Activated CD8-positive, alpha-beta T cell treated with anti-CD3 and anti-CD28 coated beads for 36 hours (primary cell): ENCODE measurements around the gene CACNA2D2. TPM values are rescaled to one million over a fixed set of nuclear protein-coding genes. Genes with fewer than 3 reads are reported as not detected.

Experiments used
- ATAC-seq: fragments of 200-7000 bp; cut with Tn5 transposase; one replicate; pipeline ENCODE4 v1.10.0; 2021; ENCODE audit warnings: mild to moderate bottlenecking, moderate library complexity
- CTCF ChIA-PET: fragments of 350-600 bp; sonication (Branson Sonifier 250); formaldehyde crosslinking; loops from one replicate; lab custom pipeline; 2021; ENCODE audit warnings: antibody characterized with exemption; lab: Charles Lee
- POLR2A ChIA-PET: fragments of 350-600 bp; sonication (Branson Sonifier 250); formaldehyde crosslinking; loops from one replicate; lab custom pipeline; 2021; ENCODE audit warnings: antibody characterized with exemption; lab: Charles Lee
- DNase-seq: peaks from one replicate; pipeline ENCODE4 v3.0.0-alpha.2; 2020
- H3K27ac Mint-ChIP-seq: one replicate; pipeline ENCODE4 v1.8.0; 2021; ENCODE audit warnings: mild to moderate bottlenecking, mixed read lengths
- H3K27me3 Mint-ChIP-seq: one replicate; pipeline ENCODE4 v1.8.0; 2021; ENCODE audit warnings: mixed read lengths
- H3K36me3 Mint-ChIP-seq: one replicate; pipeline ENCODE4 v1.8.0; 2021; ENCODE audit warnings: low read depth, mixed read lengths
- H3K4me1 Mint-ChIP-seq: one replicate; pipeline ENCODE4 v1.8.0; 2021; ENCODE audit warnings: low read depth, mixed read lengths
- H3K4me3 Mint-ChIP-seq: one replicate; pipeline ENCODE4 v1.8.0; 2021; ENCODE audit warnings: mild to moderate bottlenecking, moderate library complexity, mixed read lengths
- H3K9me3 Mint-ChIP-seq: one replicate; pipeline ENCODE4 v1.8.0; 2021; ENCODE audit warnings: mixed read lengths
- CTCF ChIP-seq: fragments of 200-600 bp; IDR thresholded peaks from one replicate; pipeline ENCODE4 v1.8.0; 2022; ENCODE audit warnings: antibody characterized with exemption, mild to moderate bottlenecking
- intact Hi-C: fragments of 100-400 bp; cut with micrococcal nuclease; formaldehyde crosslinking; loops from one replicate; pipeline ENCODE4 v1.10.0; 2022
- total RNA-seq, 2 experiments: library from RNA; stranded (reverse); gene quantifications; one replicate each; pipeline ENCODE4 v1.2.3, GENCODE V29; 2021

Gene CACNA2D2
- total RNA-seq, 2 experiments from 2014 or later = 1.6 to 2.1 TPM

GRCh38 chr3:50533807-50534461, 30.5 kb upstream of the CACNA2D2 start:
- Mint-ChIP-seq H3K27me3 (peaks cover 11% of the 10 kb centered on the region), H3K27ac (no peak overlapping the region), H3K4me3 (no peak overlapping the region), H3K36me3 (no peaks in the 10 kb centered on the region), H3K9me3 (no peaks in the 10 kb centered on the region), H3K4me1 (no peaks in the 10 kb centered on the region)
- CTCF ChIA-PET = interaction anchor here (0.9 to 1.7 kb wide), 2 partner anchors 9 kb away, joined by 3 to 7 read pairs; no protein-coding TSS in a partner anchor
- POLR2A ChIA-PET = interaction anchor here (1.2 kb wide), 1 partner anchor 12 kb away, joined by 5 read pairs; no protein-coding TSS in a partner anchor
- ATAC-seq (no peak), DNase-seq (no peak)
- no peak for TF ChIP-seq CTCF
- intact Hi-C loops = no loop called here

- ChIA-PET POLR2A (no interaction called here), CTCF (interaction anchor here (1.7 kb wide), 1 partner anchor 9 kb away, joined by 7 read pairs; no protein-coding TSS in a partner anchor)
- no peak for DNase-seq
- no peak for ATAC-seq
- Mint-ChIP-seq H3K36me3 (no peaks in the 10 kb centered on the region), H3K4me3 (no peak overlapping the region), H3K27me3 (peaks cover 12% of the 10 kb centered on the region), H3K27ac (no peak overlapping the region), H3K9me3 (no peaks in the 10 kb centered on the region), H3K4me1 (no peaks in the 10 kb centered on the region)
- TF ChIP-seq CTCF = no peak
- intact Hi-C loops = no loop called here
Observed at GRCh38 chr3:50533316-50533715, 29.9 kb upstream of the CACNA2D2 start.

- Mint-ChIP-seq H3K4me1 (no peaks in the 10 kb centered on the region), H3K4me3 (no peak overlapping the region), H3K36me3 (no peaks in the 10 kb centered on the region), H3K9me3 (no peaks in the 10 kb centered on the region), H3K27ac (no peak overlapping the region), H3K27me3 (peaks cover 12% of the 10 kb centered on the region)
- CTCF ChIA-PET = interaction anchor here (1.5 kb wide), 2 partner anchors 10 to 13 kb away, joined by 4 to 5 read pairs; no protein-coding TSS in a partner anchor
- no peak for DNase-seq
- no peak for TF ChIP-seq CTCF
- POLR2A ChIA-PET = no interaction called here
- intact Hi-C loops = no loop called here
- ATAC-seq = no peak
Observed at GRCh38 chr3:50532062-50532705, 28.8 kb upstream of the CACNA2D2 start.

GRCh38 chr3:50531201-50531600, 27.8 kb upstream of the CACNA2D2 start:
- H3K9me3 Mint-ChIP-seq = no peaks in the 10 kb centered on the region
- H3K4me3 Mint-ChIP-seq = no peak overlapping the region
- ATAC-seq = no peak
- TF ChIP-seq CTCF = no peak
- H3K27ac Mint-ChIP-seq = no peak overlapping the region
- H3K36me3 Mint-ChIP-seq = no peaks in the 10 kb centered on the region
- ChIA-PET CTCF (interaction anchor here (1.5 kb wide), 2 partner anchors 11 to 12 kb away, joined by 4 to 5 read pairs; no protein-coding TSS in a partner anchor), POLR2A (no interaction called here)
- intact Hi-C loops = no loop called here
- peaks cover 12% of the 10 kb centered on the region for H3K27me3 Mint-ChIP-seq
- peak; percentile 29 for DNase-seq
- no peaks in the 10 kb centered on the region for H3K4me1 Mint-ChIP-seq
